CD4-positive, alpha-beta T cell treated with Interleukin-4 for 1 hour (primary cell): ENCODE measurements around the gene IL25.
"Not testable (repeated sequence)": the region's sequence is repeated elsewhere in the genome, so short reads cannot be mapped to it uniquely, and the experiment has no call there.

Experiments
- DNase-seq, 2 donors: peaks; one replicate each; pipeline ENCODE4 v3.0.0-alpha.2; 2020 to 2022

Gene IL25

GRCh38 chr14:23414906-23415820 is 42.6 kb downstream of the IL25 start:
- DNase-seq, result no peak

GRCh38 chr14:23415821-23416778 is 43.5 kb downstream of the IL25 start:
- DNase-seq, result no peak

GRCh38 chr14:23416801-23417200 is 44.2 kb downstream of the IL25 start:
- no peak for DNase-seq

GRCh38 chr14:23417269-23417668 is 44.7 kb downstream of the IL25 start:
- DNase-seq, result not testable (repeated sequence)

GRCh38 chr14:23418021-23418420 is 45.4 kb downstream of the IL25 start:
- no peak for DNase-seq

- not testable (repeated sequence) for DNase-seq
Measured at GRCh38 chr14:23419646-23420045, 47.0 kb downstream of the IL25 start.

- no peak for DNase-seq
Measured at GRCh38 chr14:23421594-23421993, 49.0 kb downstream of the IL25 start.

- no peak for DNase-seq
Measured at GRCh38 chr14:23423657-23424056, 51.0 kb downstream of the IL25 start.

GRCh38 chr14:23425169-23425568 is 52.6 kb downstream of the IL25 start:
- no peak for DNase-seq

- DNase-seq, result not testable (repeated sequence)
Measured at GRCh38 chr14:23425798-23426197, 53.2 kb downstream of the IL25 start.
